Measurements from ENCODE around the gene AKAP1. TPM values are rescaled to one million over a fixed set of nuclear protein-coding genes. Genes with fewer than 3 reads are reported as not detected.

AKAP1 gene
- total and polyA plus RNA-seq, 11 donors, result 55.8 to 240 (median 128) TPM

GRCh38 chr17:57144567-57144966 is 59.5 kb downstream of the AKAP1 start:
- Histone ChIP-seq H3K36me3 (no peaks in the 10 kb centered on the region), H3K27me3 (no peaks in the 10 kb centered on the region), H3K4me1 (no peaks in the 10 kb centered on the region), H3K4me3 (no peak overlapping the region), H3K27ac (no peak overlapping the region), H3K9me3 (no peaks in the 10 kb centered on the region)
- ATAC-seq, result no peak
- DNase-seq, result no peak
- WGBS, 4 donors, result 73 to 82% (median 77%) methylated on average over 7 of the region's 7 CpGs
- TF ChIP-seq POLR2A (IDR thresholded peaks at IDR 0.05), result no peak
- no peak for TF ChIP-seq CTCF (IDR thresholded peaks at IDR 0.05)
- intact Hi-C loops (cut with DNase I), result no loop called here

GRCh38 chr17:57145347-57145746 is 60.3 kb downstream of the AKAP1 start:
- TF ChIP-seq CTCF (IDR thresholded peaks at IDR 0.05), result no peak
- DNase-seq (no peak), ATAC-seq (no peak)
- WGBS, 4 donors, result 83 to 93% (median 88%) methylated on average over 5 of the region's 5 CpGs
- Histone ChIP-seq H3K4me1 (no peaks in the 10 kb centered on the region), H3K9me3 (no peaks in the 10 kb centered on the region), H3K36me3 (no peaks in the 10 kb centered on the region), H3K27me3 (no peaks in the 10 kb centered on the region), H3K4me3 (no peak overlapping the region), H3K27ac (no peak overlapping the region)
- intact Hi-C loops (cut with DNase I), result loop anchor here in 1 of 10 donors (5.0 kb wide), 1 partner anchor 87 kb away; no protein-coding TSS in a partner anchor

GRCh38 chr17:57146273-57146672 is 61.2 kb downstream of the AKAP1 start:
- TF ChIP-seq CTCF (IDR thresholded peaks at IDR 0.05) (no peak), POLR2A (IDR thresholded peaks at IDR 0.05) (no peak)
- intact Hi-C loops (cut with DNase I), result loop anchor here in 1 of 10 donors (5.0 kb wide), 1 partner anchor 86 kb away; no protein-coding TSS in a partner anchor
- H3K4me1 ChIP-seq, result no peaks in the 10 kb centered on the region
- H3K9me3 ChIP-seq, result no peaks in the 10 kb centered on the region
- WGBS, 4 donors, result 90 to 97% (median 93%) methylated on average over 5 of the region's 5 CpGs
- no peak overlapping the region for H3K27ac ChIP-seq
- no peak overlapping the region for H3K4me3 ChIP-seq
- no peaks in the 10 kb centered on the region for H3K36me3 ChIP-seq
- H3K27me3 ChIP-seq, result no peaks in the 10 kb centered on the region
- no peak for DNase-seq
- no peak for ATAC-seq

GRCh38 chr17:57151798-57152197 is 66.8 kb downstream of the AKAP1 start:
- ATAC-seq, result no peak
- WGBS, 4 donors, result 74 to 85% (median 76%) methylated on average over 10 of the region's 10 CpGs
- no peak for TF ChIP-seq CTCF (IDR thresholded peaks at IDR 0.05)

More at GRCh38 chr17:57151798-57152197, 66.8 kb downstream of the AKAP1 start:
- H3K4me1 ChIP-seq, result no peaks in the 10 kb centered on the region
- H3K4me3 ChIP-seq, result no peak overlapping the region
- no peak for DNase-seq
- no peaks in the 10 kb centered on the region for H3K9me3 ChIP-seq
- no peaks in the 10 kb centered on the region for H3K27me3 ChIP-seq
- H3K36me3 ChIP-seq, result no peaks in the 10 kb centered on the region
- intact Hi-C loops (cut with DNase I), result loop anchor here in 1 of 10 donors (10.0 kb wide), 1 partner anchor 543 kb away; no protein-coding TSS in a partner anchor
- H3K27ac ChIP-seq, result no peak overlapping the region
